ENCODE data around the gene POU3F4. TPM values are rescaled to one million over a fixed set of nuclear protein-coding genes. Genes with fewer than 3 reads are reported as not detected.

POU3F4 gene
- total and polyA plus RNA-seq, 9 of the 15 experiments (the other 6 are each of a cell fraction or from before 2014, with no cell fraction given) = not detected

DNA sequence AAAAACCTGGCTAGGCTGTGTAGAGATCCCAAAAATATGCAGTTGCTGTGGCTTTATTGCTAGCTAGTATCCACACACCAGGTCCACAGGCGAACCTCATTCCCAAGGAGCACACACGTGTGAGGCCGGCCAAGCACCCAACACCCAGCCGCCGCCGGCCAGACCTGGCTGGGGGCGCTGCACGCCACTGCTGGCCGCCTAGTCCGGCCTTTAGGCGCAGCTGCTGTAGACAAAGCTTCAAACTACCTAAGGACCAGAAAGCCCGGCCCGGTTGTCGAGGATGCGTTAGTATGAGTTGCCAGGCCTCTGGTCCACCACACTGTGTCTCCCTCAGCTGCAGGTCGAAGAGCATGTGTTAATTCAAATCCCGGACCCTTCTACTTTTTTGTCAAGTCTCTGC is 3.1 kb downstream of the POU3F4 start:
- Histone ChIP-seq H3K4me3 (no peak overlapping the region), H3K9ac (ENCODE audit: insufficient read depth in 1 of 2, low read depth in 2 of 2, low read length in 2 of 2) (no peak overlapping the region), H3K9me3 (replicated peaks; ENCODE audit: control insufficient read depth, insufficient read depth, low read depth, low read length) (no peaks in the 10 kb centered on the region), H3K36me3 (ENCODE audit: control insufficient read depth, insufficient read depth, low read length) (no peaks in the 10 kb centered on the region), H3K4me2 (ENCODE audit: insufficient read depth, low read length) (no peak overlapping the region), H2AFZ (ENCODE audit: low read depth, low read length) (no peak overlapping the region), H3K27ac (ENCODE audit: extremely low read depth, low read depth, low read length) (no peak overlapping the region), H3K4me1 (replicated peaks in 1 of 2; ENCODE audit: control insufficient read depth in 2 of 2, insufficient read depth in 2 of 2, low read length in 2 of 2) (no peaks in the 10 kb centered on the region), H4K20me1 (replicated peaks; ENCODE audit: control insufficient read depth, insufficient read depth, low read length) (no peaks in the 10 kb centered on the region), H3K9me1 (ENCODE audit: control insufficient read depth, insufficient read depth, low read length) (no peaks in the 10 kb centered on the region), H3K79me2 (ENCODE audit: control insufficient read depth, insufficient read depth, low read length) (no peaks in the 10 kb centered on the region), H3K27me3 (ENCODE audit: control insufficient read depth in 2 of 2, insufficient read depth in 2 of 2, low read length in 2 of 2) (no peaks in the 10 kb centered on the region)
- in situ Hi-C loops (cut with MboI) (no loop called here), intact Hi-C loops (cut with micrococcal nuclease) (no loop called here)
- ATAC-seq (no peak), DNase-seq (ENCODE audit: extremely low read depth in 1 of 4, low spot score in 3 of 4) (no peak), FAIRE-seq (no peak)
- 2% methylated on average over 13 of the region's 17 CpGs for WGBS (ENCODE audit: insufficient coverage, low coverage, missing lambda C conversion rate)
- POLR2A ChIA-PET = no interaction called here
- CTCF ChIA-PET (ENCODE audit: low intra/inter-chr PET ratio) = no interaction called here
- no TSS peak for BruUV-seq (replicated peaks)
- TF ChIP-seq NRF1 (conservative IDR thresholded peaks at IDR 0.05 in 1 of 2, IDR thresholded peaks at IDR 0.05 in 1 of 2) (no peak), ZNF79 (CRISPR knock-in tag; IDR thresholded peaks at IDR 0.05; ENCODE audit: low read depth) (no peak), OTX1 (CRISPR knock-in tag; IDR thresholded peaks at IDR 0.05) (no peak), ZC3H4 (CRISPR knock-in tag; IDR thresholded peaks at IDR 0.05; ENCODE audit: borderline replicate concordance) (no peak), CC2D1A (IDR thresholded peaks at IDR 0.05) (no peak), ELK1 (CRISPR knock-in tag; IDR thresholded peaks at IDR 0.05) (no peak), DDX20 (tag; IDR thresholded peaks at IDR 0.05; ENCODE audit: low read depth) (no peak), LARP7 (IDR thresholded peaks at IDR 0.05) (no peak), HMG20B (CRISPR knock-in tag; IDR thresholded peaks at IDR 0.05) (no peak), KLF16 (IDR thresholded peaks at IDR 0.05) (no peak), ZFP30 (CRISPR knock-in tag; IDR thresholded peaks at IDR 0.05; ENCODE audit: borderline replicate concordance) (no peak), NBN (IDR thresholded peaks at IDR 0.05; ENCODE audit: low read depth) (no peak)
- TF ChIP-seq, protein P1, sequence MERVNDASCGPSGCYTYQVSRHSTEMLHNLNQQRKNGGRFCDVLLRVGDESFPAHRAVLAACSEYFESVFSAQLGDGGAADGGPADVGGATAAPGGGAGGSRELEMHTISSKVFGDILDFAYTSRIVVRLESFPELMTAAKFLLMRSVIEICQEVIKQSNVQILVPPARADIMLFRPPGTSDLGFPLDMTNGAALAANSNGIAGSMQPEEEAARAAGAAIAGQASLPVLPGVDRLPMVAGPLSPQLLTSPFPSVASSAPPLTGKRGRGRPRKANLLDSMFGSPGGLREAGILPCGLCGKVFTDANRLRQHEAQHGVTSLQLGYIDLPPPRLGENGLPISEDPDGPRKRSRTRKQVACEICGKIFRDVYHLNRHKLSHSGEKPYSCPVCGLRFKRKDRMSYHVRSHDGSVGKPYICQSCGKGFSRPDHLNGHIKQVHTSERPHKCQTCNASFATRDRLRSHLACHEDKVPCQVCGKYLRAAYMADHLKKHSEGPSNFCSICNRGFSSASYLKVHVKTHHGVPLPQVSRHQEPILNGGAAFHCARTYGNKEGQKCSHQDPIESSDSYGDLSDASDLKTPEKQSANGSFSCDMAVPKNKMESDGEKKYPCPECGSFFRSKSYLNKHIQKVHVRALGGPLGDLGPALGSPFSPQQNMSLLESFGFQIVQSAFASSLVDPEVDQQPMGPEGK (CRISPR knock-in tag; IDR thresholded peaks at IDR 0.05; ENCODE audit: borderline replicate concordance) = no peak
